Esophagus (tissue), 2 donors: ENCODE data around the gene NES. TPM values are rescaled to one million over a fixed set of nuclear protein-coding genes. Genes with fewer than 3 reads are reported as not detected.

Experiments
- H3K27ac ChIP-seq, 2 donors: one replicate each; pipeline ENCODE4 v1.5.1; 2013; ENCODE audit warnings: low read depth in 2 of 2, mild to moderate bottlenecking in 2 of 2, inconsistent platforms in 1 of 2, low read length in 1 of 2, moderate library complexity in 1 of 2
- H3K27me3 ChIP-seq, 2 donors: one replicate each; pipeline ENCODE4 v1.6.1; 2013; ENCODE audit warnings: low read length in 2 of 2, control low read depth in 1 of 2, mild to moderate bottlenecking in 1 of 2; ENCODE audit not compliant: insufficient read depth in 2 of 2, control insufficient read depth in 1 of 2
- H3K36me3 ChIP-seq, 2 donors: one replicate each; pipeline ENCODE4 v1.6.1; 2013; ENCODE audit warnings: low read length in 1 of 2; ENCODE audit not compliant: control insufficient read depth in 2 of 2, insufficient read depth in 2 of 2
- H3K4me1 ChIP-seq, 2 donors: one replicate each; pipeline ENCODE4 v1.6.1; 2013; ENCODE audit warnings: low read length in 1 of 2; ENCODE audit not compliant: control insufficient read depth in 2 of 2, insufficient read depth in 2 of 2
- H3K4me3 ChIP-seq, 2 donors: one replicate each; pipeline ENCODE4 v1.5.1; 2013; ENCODE audit warnings: low read length in 2 of 2, mild to moderate bottlenecking in 2 of 2, low read depth in 1 of 2, moderate library complexity in 1 of 2
- H3K9me3 ChIP-seq, 2 donors: one replicate each; pipeline ENCODE4 v1.6.1; 2013; ENCODE audit warnings: mild to moderate bottlenecking in 2 of 2, low read depth in 1 of 2, low read length in 1 of 2, moderate library complexity in 1 of 2; ENCODE audit not compliant: control insufficient read depth in 2 of 2, insufficient read depth in 1 of 2
- WGBS, 2 donors: extraction: QIAGEN DNeasy Blood & Tissue Kit; methylation state at CpG; one replicate each; pipeline ENCODE4 v1.1.7; 2013; 5-methylcytosine and 5-hydroxymethylcytosine counted together
- polyA plus RNA-seq, 2 donors: library from polyadenylated mRNA; stranded (reverse); fragments of 200-250 nt; gene quantifications; one replicate each; pipeline ENCODE4 v1.2.3, GENCODE V29; 2013
- donor health status: healthy with polysubstance abuse.
- donor health status: Bipolar disorder and iron deficiency.

The NES gene
- polyA plus RNA-seq, 2 donors: 2.4 to 3.0 TPM

DNA sequence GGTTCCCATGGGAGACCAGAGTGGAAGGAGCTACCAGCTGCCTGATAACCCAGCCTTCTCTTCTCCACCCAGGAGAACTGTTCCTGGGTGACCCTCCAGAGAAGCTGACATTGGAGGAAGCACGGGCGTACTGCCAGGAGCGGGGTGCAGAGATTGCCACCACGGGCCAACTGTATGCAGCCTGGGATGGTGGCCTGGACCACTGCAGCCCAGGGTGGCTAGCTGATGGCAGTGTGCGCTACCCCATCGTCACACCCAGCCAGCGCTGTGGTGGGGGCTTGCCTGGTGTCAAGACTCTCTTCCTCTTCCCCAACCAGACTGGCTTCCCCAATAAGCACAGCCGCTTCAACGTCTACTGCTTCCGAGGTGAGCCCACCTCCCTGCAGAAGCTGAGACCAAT lies 28.7 kb downstream of the NES start:
- Histone ChIP-seq H3K9me3 (peaks cover 0 to 3% of the 10 kb centered on the region in 2 donors), H3K36me3 (no peaks in the 10 kb centered on the region), H3K27ac (no peak overlapping the region), H3K27me3 (peaks cover 0 to 13% of the 10 kb centered on the region in 2 donors), H3K4me1 (no peaks in the 10 kb centered on the region), H3K4me3 (no peak overlapping the region)
- WGBS, 2 donors: 80 to 89% methylated on average over 9 to 10 of the region's 10 CpGs

DNA sequence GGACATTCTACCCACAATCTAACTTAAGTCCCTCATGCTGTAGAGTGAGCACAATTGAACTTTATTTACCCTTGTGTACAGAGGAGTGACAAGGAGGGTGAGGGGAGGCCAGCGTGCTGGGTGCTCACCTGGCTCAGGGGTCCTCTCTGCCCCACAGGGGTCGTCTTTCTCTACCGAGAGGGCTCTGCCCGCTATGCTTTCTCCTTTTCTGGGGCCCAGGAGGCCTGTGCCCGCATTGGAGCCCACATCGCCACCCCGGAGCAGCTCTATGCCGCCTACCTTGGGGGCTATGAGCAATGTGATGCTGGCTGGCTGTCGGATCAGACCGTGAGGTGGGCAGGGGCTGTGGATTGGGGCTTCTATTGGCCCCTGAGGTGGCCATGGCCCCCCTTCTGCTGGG lies 29.9 kb downstream of the NES start:
- 74 to 77% methylated on average over 10 of the region's 10 CpGs for WGBS, 2 donors
- peaks cover 0 to 13% of the 10 kb centered on the region in 2 donors for H3K27me3 ChIP-seq
- no peaks in the 10 kb centered on the region for H3K36me3 ChIP-seq
- no peak overlapping the region for H3K27ac ChIP-seq
- H3K9me3 ChIP-seq: peaks cover 0 to 1% of the 10 kb centered on the region in 2 donors
- peaks cover under 1 to 2% of the 10 kb centered on the region in 2 donors for H3K4me1 ChIP-seq
- H3K4me3 ChIP-seq: no peak overlapping the region

GRCh38 chr1:156646738-156647211 lies 30.4 kb downstream of the NES start:
- WGBS, 2 donors: 14 to 25% methylated on average over 43 to 51 of the region's 51 CpGs
- H3K27me3 ChIP-seq: peaks cover 0 to 14% of the 10 kb centered on the region in 2 donors

DNA sequence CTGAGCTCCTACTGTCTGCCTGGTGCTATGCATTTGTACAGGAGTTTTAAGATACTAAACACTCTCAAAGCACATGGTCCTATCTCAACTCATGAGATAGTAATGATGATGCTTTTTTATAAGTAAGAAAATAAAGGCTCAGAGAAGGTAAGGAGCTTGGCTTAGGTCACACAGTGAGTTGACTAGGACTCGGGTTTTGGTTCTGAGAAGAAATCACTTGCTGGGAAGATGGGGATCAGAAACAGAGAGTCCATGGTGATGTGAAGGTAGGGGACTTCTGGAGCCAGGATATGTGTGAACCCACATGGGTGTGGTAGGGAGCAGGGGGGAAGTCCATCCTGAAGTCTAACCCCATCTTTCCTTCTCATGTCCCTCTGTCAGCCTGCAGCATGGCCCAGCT lies 31.5 kb downstream of the NES start:
- Histone ChIP-seq H3K4me3 (no peak overlapping the region), H3K27me3 (peaks cover 0 to 17% of the 10 kb centered on the region in 2 donors), H3K27ac (no peak overlapping the region), H3K9me3 (no peaks in the 10 kb centered on the region), H3K36me3 (no peaks in the 10 kb centered on the region), H3K4me1 (peaks cover 4 to 8% of the 10 kb centered on the region in 2 donors)
- WGBS, 2 donors: 76 to 84% methylated on average over 1 of the region's 1 CpG

More at GRCh38 chr1:156646738-156647211, 30.4 kb downstream of the NES start:
- Histone ChIP-seq H3K36me3 (no peaks in the 10 kb centered on the region), H3K4me3 (no peak overlapping the region), H3K9me3 (no peaks in the 10 kb centered on the region), H3K27ac (no peak overlapping the region), H3K4me1 (peaks cover 4 to 7% of the 10 kb centered on the region in 2 donors)

- WGBS, 2 donors: 42 to 45% methylated on average over 3 of the region's 3 CpGs
- H3K27me3 ChIP-seq: peaks cover 0 to 17% of the 10 kb centered on the region in 2 donors
- H3K27ac ChIP-seq: no peak overlapping the region
- no peaks in the 10 kb centered on the region for H3K36me3 ChIP-seq
- no peak overlapping the region for H3K4me3 ChIP-seq
- no peaks in the 10 kb centered on the region for H3K9me3 ChIP-seq
- H3K4me1 ChIP-seq: peaks cover 4 to 8% of the 10 kb centered on the region in 2 donors
These were observed 32.2 kb downstream of the NES start for GRCh38 chr1:156645056-156645455.

DNA sequence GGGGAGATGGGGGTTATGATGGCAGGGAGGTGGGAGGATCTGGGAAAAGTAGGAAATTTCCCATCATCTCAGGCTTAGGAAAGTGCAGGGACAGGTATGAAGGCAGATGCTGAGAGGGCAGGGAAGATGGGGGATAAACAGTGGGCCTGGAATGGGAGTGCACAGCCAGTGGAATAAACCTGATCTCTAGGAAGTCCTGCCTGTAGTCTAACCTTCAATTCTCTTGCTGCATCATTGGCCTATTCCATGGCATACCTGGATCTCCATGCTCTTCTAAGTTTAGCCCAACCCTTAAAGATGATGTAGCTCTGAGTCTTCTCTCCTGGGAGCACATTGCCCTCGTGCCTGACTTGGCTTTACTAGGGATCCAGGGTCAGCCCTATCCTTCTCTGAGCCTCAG lies 32.6 kb downstream of the NES start:
- Histone ChIP-seq H3K27me3 (peaks cover 0 to 17% of the 10 kb centered on the region in 2 donors), H3K27ac (no peak overlapping the region), H3K4me1 (peaks cover 4 to 8% of the 10 kb centered on the region in 2 donors), H3K36me3 (no peaks in the 10 kb centered on the region), H3K9me3 (no peaks in the 10 kb centered on the region), H3K4me3 (no peak overlapping the region)
- 31 to 38% methylated on average over 1 of the region's 1 CpG for WGBS, 2 donors

- peaks cover 0 to 20% of the 10 kb centered on the region in 2 donors for H3K27me3 ChIP-seq
- no peak overlapping the region for H3K27ac ChIP-seq
- H3K36me3 ChIP-seq: no peaks in the 10 kb centered on the region
- peaks cover 4 to 8% of the 10 kb centered on the region in 2 donors for H3K4me1 ChIP-seq
- H3K4me3 ChIP-seq: no peak overlapping the region
- no peaks in the 10 kb centered on the region for H3K9me3 ChIP-seq
- WGBS, 2 donors: 83% methylated on average over 3 of the region's 3 CpGs
These were observed 33.1 kb downstream of the NES start for GRCh38 chr1:156644146-156644545.

- Histone ChIP-seq H3K4me3 (no peak overlapping the region), H3K27me3 (peaks cover 0 to 20% of the 10 kb centered on the region in 2 donors), H3K36me3 (no peaks in the 10 kb centered on the region), H3K9me3 (no peaks in the 10 kb centered on the region), H3K27ac (no peak overlapping the region), H3K4me1 (peaks cover 4 to 8% of the 10 kb centered on the region in 2 donors)
- 69 to 70% methylated on average over 7 of the region's 7 CpGs for WGBS, 2 donors
These were observed 33.5 kb downstream of the NES start for GRCh38 chr1:156643778-156644092.

DNA sequence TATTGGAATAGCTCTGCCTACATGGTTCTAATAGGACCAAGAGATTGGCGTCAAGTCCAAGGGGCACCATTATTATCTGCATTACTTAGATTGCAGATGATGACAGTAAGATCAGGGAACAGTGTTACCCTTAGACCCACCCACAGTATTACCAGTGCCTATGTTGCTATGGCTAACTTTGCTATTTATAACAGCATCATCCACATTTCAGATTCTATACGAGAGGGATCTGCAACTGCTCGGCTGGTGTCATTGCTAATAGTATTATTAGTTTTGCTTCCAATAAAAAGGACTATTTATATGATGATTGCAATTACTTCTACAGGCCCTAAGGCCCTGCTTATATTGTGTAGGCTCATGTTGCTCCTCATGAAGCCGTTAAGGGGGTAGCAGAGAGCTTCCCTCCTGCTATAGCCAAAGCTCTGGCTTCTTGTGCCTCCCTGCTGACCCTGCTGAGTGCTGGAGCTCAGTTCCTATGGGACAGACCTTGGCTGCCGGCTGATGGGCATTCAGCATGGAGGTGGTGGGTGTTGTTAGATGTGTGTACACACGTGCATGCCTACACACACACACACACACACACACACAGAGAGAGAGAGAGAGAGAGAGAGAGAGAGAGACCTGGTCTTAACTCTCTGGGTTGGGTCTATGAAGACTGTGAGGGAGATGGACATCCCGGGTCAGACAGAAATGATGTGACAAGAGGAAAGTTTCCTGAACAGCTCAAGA lies 34.0 kb downstream of the NES start:
- 59 to 70% methylated on average over 7 of the region's 7 CpGs for WGBS, 2 donors
- peaks cover 4 to 8% of the 10 kb centered on the region in 2 donors for H3K4me1 ChIP-seq
- no peak overlapping the region for H3K4me3 ChIP-seq
- no peaks in the 10 kb centered on the region for H3K36me3 ChIP-seq
- no peak overlapping the region for H3K27ac ChIP-seq
- no peaks in the 10 kb centered on the region for H3K9me3 ChIP-seq
- peaks cover 0 to 20% of the 10 kb centered on the region in 2 donors for H3K27me3 ChIP-seq
